ENCODE measurements around the gene OPN1SW.

Gene OPN1SW

DNA sequence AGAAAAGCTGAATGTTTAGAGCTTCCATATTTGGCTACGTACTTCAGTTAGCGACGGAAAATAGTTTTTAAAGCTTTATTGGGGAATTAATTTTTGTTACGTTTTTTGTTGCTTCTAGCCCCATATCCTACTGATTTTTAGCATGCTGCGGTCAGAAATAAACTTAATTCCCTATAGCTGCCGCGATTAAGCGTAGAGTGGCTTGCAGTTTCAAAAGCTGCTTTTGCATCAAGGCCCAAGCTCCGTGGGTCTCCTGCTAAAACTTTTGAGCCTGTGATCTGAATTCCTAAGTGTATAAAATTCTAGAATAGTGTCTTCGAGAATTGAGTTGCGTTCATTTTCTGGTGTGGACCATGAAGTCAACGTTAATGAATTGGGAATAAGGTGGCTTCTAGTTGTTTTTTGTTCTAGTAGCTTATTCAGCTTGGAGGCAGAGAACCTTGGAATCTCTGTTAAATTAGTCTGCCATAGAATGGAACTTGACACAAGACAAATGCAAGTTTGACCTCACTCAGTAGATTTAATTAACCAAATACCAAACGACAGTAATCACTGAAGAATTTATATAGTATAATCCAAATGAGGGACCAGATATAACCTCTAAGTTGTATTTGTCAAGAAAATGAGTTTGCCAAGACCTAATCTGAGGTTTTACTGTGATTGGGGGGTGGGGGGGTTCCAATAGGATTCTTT, 35.5 kb downstream of the OPN1SW start:
- peak overlapping the region; percentile 87 for H3K27ac Mint-ChIP-seq
- no peak for DNase-seq (ENCODE audit: low spot score in 2 of 2)

DNA sequence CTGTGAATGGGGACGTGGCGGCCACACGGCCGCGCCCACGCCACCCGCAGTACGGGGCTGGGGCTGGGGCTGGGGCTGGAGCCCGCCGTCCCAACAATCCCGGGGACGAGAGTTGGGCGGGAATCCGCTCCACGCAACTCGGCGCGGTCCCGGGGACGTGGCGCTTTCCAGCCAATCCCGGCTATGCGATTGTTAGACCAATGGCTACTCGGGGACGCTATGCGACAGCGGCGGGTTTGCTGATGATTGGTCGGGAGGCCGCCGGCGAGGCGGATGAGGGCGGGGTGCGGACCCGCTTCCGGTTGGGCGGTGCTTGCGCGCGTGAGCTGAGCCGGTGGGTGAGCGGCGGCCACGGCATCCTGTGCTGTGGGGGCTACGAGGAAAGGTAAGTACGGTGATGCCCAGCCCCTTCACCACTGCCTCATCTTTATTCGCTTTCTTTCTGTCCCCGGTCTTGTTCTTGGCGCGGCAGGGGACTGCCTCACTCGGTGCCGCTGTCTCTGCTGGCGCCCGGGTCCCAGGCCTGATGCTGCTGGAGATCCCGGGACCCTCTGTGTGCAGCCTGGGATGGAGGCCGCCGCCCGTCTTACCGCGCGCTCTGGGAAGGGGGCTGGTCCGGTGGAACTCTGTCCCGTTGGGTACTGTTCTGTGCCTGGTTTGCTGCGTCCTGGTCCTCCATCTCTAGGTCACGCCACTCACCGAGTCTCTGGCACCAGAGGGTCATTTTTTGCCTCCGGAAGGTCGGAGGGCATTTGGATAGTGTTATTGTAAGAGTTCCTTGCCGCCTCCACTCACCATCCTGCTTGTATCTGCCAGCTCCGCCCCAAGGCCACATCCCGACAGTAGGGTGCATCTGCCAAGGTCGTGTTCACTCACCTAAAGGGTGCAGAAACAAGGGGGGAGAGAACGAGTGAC, 36.3 kb downstream of the OPN1SW start, which contains the start of gene CALU:
Gene CALU, plus strand, starts transcription at position 312 of the 915 bp plus-strand sequence. CDS start 9,225 bp downstream, outside the sequence.
- H3K36me3 Mint-ChIP-seq = peaks cover 2% of the 10 kb centered on the region
- peak within 1 kb of the TSS; percentile 98 for H3K4me3 Mint-ChIP-seq
- DNase-seq (ENCODE audit: low spot score in 2 of 2) (peak; percentile 84 to 85), ATAC-seq (ENCODE audit: low read depth) (peak; percentile 90)
- peaks cover 2% of the 10 kb centered on the region for H3K9me3 Mint-ChIP-seq
- H3K4me1 Mint-ChIP-seq = peaks cover 27% of the 10 kb centered on the region
- peak within 1 kb of the TSS; percentile 87 for H3K27ac Mint-ChIP-seq
- no peaks in the 10 kb centered on the region for H3K27me3 Mint-ChIP-seq

More for the DNA sequence above, 35.5 kb downstream of the OPN1SW start:
- H3K9me3 Mint-ChIP-seq = peaks cover under 1% of the 10 kb centered on the region
- peaks cover 31% of the 10 kb centered on the region for H3K4me1 Mint-ChIP-seq
- peak overlapping the region; percentile 98 for H3K4me3 Mint-ChIP-seq
- no peak for ATAC-seq (ENCODE audit: low read depth)
- peaks cover 2% of the 10 kb centered on the region for H3K36me3 Mint-ChIP-seq
- H3K27me3 Mint-ChIP-seq = no peaks in the 10 kb centered on the region

DNA sequence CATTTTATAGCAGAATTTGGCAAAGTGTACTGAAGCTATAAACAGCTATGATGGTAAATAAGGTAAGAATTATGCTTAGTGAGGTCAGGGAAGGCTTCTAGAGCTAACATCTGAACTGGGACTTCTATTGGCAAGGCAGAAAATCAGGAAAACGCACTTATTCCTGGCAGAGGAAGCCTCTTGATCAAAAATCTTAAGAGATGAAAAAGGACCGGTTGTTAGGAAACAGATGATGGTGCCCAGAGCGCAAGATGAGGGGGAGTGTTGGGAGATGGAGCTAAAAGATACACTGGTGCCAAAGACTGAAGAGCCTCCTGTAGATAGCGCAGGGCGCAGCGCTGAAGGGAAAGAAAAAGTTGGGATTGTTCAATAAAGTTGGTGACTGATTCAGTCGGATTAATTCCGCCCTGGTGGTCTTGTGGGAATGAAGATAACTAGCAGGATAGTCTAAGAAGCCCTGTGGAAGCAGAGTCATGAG, 37.0 kb downstream of the OPN1SW start:
- ATAC-seq (ENCODE audit: low read depth) (no peak), DNase-seq (ENCODE audit: low spot score in 2 of 2) (peak in 1 of 2 donors; percentile 15)
- Mint-ChIP-seq H3K27ac (peak overlapping the region; percentile 87), H3K4me3 (peak overlapping the region; percentile 98), H3K9me3 (peaks cover 2% of the 10 kb centered on the region), H3K27me3 (no peaks in the 10 kb centered on the region), H3K36me3 (peaks cover 2% of the 10 kb centered on the region), H3K4me1 (peaks cover 27% of the 10 kb centered on the region)

DNA sequence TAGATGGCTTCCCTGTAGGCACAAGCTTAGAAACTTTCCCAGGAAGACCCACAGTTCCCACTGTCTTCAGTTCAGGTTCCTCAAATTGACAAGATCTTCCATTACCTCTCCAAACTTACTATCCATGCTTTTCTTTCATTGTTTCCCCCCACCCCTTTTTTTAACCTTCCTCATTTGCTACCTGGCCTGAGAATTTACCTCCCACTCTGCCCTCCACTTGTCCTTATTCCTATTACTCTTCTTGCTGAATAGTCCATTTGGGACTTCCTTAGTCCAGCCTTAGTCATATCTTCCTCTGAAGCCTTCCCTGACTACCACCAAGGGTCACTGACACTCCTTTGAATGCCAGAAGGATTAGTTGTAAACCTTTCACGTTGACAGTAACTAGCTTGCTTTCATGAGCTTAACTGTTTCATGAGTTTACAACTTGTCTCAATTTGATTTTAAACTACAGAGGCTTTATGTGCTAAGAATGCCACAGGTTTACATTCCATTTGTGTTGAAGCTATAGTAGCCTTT, 37.7 kb downstream of the OPN1SW start:
- Mint-ChIP-seq H3K27me3 (no peaks in the 10 kb centered on the region), H3K36me3 (peaks cover 2% of the 10 kb centered on the region), H3K27ac (no peak overlapping the region), H3K4me1 (peaks cover 27% of the 10 kb centered on the region), H3K9me3 (peaks cover 2% of the 10 kb centered on the region), H3K4me3 (peak overlapping the region; percentile 98)
- no peak for ATAC-seq (ENCODE audit: low read depth)
- DNase-seq (ENCODE audit: low spot score in 2 of 2) = no peak

DNA sequence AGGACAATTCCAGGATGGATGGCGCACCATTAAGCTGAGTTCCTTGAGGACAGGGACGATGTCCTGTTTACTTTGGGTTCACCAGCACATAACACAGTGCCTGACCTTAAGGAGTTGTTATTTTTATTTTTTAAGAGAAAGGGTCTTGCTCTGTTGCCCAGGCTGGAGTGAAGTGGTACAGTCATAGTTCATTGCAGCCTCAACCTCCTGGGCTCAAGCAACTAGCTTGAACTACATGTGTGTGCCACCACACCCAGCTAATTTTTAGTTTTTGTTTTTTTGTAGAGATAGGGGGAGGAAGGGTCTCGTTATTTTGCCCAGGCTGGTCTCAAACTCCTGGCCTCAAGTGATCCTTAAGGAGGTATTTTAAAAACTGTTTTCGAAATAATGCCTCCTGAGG, 38.2 kb downstream of the OPN1SW start:
- H3K36me3 Mint-ChIP-seq = peaks cover 1% of the 10 kb centered on the region
- H3K9me3 Mint-ChIP-seq = peaks cover 2% of the 10 kb centered on the region
- DNase-seq (ENCODE audit: low spot score in 2 of 2) (no peak), ATAC-seq (ENCODE audit: low read depth) (no peak)
- H3K4me3 Mint-ChIP-seq = no peak overlapping the region
- peaks cover 26% of the 10 kb centered on the region for H3K4me1 Mint-ChIP-seq
- H3K27ac Mint-ChIP-seq = no peak overlapping the region
- no peaks in the 10 kb centered on the region for H3K27me3 Mint-ChIP-seq

DNA sequence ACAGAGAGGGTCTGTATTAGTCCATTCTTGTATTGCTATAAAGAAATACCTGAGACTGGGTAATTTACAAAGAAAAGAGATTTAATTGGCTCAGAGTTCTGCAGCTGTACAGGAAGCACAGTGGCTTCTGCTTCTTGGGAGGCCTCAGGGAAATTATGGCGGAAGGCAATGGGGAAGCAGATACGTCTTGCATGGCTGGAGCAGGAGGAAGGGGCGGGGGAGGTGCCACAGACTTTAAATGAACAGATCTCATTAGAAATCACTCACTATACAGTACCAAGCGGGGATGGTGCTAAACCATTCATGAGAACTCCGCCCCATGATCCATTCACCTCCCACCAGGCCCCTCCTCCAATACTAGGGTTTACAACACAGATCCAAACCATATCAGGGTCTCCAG, 40.2 kb downstream of the OPN1SW start:
- peaks cover 2% of the 10 kb centered on the region for H3K9me3 Mint-ChIP-seq
- peak overlapping the region; percentile 65 for H3K27ac Mint-ChIP-seq
- H3K4me1 Mint-ChIP-seq = peaks cover 15% of the 10 kb centered on the region
- DNase-seq (ENCODE audit: low spot score in 2 of 2) (peak; percentile 26 to 60), ATAC-seq (ENCODE audit: low read depth) (peak; percentile 66)
- H3K27me3 Mint-ChIP-seq = no peaks in the 10 kb centered on the region
- no peaks in the 10 kb centered on the region for H3K36me3 Mint-ChIP-seq
- peak overlapping the region; percentile 43 for H3K4me3 Mint-ChIP-seq

DNA sequence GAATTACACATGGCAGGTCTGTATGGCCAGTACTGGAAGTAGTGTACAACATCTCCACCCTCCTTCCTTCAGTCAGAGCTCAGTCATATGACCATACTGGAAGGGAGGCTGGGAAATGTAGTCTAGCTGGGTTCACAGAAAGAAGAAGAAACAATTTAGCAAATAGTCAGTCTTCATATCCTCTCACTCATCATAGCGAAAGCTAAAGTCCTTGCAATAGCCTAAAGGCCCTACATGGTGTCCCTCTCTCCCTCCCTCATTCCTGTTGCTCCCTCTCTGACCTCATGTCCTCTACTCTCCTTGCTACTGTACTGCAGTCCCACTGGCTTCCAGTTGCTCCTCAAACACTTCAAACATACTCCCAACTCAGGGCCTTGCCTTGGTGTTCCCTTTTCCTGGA, 40.7 kb downstream of the OPN1SW start:
- DNase-seq (ENCODE audit: low spot score in 2 of 2) (no peak), ATAC-seq (ENCODE audit: low read depth) (peak; percentile 7)
- peaks cover 2% of the 10 kb centered on the region for H3K9me3 Mint-ChIP-seq
- peak overlapping the region; percentile 65 for H3K27ac Mint-ChIP-seq
- peak overlapping the region; percentile 43 for H3K4me3 Mint-ChIP-seq
- peaks cover 15% of the 10 kb centered on the region for H3K4me1 Mint-ChIP-seq
- H3K27me3 Mint-ChIP-seq = no peaks in the 10 kb centered on the region
- H3K36me3 Mint-ChIP-seq = no peaks in the 10 kb centered on the region

DNA sequence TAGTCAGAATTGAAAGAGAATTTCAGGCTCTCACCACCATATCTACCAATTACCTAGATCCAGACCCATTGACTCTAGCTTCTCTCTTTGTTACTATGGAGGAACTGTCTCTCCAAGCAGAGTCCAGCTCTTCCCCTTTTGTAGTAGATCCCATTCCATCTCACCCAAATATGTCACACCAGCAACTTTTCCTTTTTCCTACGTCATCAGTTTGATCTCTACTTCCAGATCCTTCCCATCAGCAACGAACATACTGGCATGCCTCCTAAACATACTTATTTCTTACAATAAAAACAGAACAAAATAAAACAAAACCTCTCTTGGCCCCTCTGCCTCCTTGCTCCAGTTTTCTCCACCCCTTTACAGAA, 42.3 kb downstream of the OPN1SW start:
- Mint-ChIP-seq H3K27me3 (no peaks in the 10 kb centered on the region), H3K36me3 (no peaks in the 10 kb centered on the region), H3K9me3 (peaks cover 2% of the 10 kb centered on the region), H3K27ac (no peak overlapping the region), H3K4me1 (peaks cover 6% of the 10 kb centered on the region), H3K4me3 (no peak overlapping the region)
- no peak for DNase-seq (ENCODE audit: low spot score in 2 of 2)
- no peak for ATAC-seq (ENCODE audit: low read depth)

DNA sequence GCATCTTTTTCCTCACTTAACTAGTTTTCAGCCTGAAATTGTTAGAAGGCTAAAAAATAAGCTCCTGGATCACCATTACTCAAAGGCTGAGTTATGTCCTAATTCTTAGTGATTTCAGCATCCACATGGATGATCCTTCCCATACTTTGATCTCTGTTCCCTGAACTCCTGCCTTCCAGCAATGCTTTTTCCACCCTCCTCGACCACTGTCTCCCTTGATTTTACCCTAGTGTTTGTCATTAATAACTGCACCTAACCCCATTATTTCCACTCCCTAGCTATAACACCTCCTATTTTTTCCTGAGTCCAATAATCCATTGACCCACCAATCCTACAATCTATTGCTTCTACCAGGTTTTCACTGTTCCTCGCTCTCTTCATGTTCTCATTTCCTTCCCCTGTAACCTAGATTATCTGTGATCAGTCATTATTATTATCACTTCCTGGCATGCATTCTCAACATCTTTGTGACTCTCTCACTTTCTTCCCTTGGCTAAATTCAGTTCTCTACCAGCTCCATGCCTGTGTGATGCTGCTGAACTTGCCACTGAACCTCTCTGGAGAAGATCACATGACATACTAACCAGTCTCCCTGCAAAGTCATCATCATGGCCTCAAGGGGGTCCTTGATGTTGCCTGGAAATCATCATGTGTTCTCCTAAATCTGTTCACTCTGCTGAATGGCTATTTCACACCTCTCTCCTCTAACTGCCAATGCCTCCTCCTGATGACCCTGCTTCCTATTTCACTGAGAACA, 42.9 kb downstream of the OPN1SW start:
- no peak overlapping the region for H3K27ac Mint-ChIP-seq
- no peaks in the 10 kb centered on the region for H3K36me3 Mint-ChIP-seq
- H3K27me3 Mint-ChIP-seq = peaks cover under 1% of the 10 kb centered on the region
- peaks cover 2% of the 10 kb centered on the region for H3K9me3 Mint-ChIP-seq
- no peak overlapping the region for H3K4me3 Mint-ChIP-seq
- H3K4me1 Mint-ChIP-seq = peaks cover 2% of the 10 kb centered on the region
- DNase-seq (ENCODE audit: low spot score in 2 of 2) = no peak
- ATAC-seq (ENCODE audit: low read depth) = no peak

DNA sequence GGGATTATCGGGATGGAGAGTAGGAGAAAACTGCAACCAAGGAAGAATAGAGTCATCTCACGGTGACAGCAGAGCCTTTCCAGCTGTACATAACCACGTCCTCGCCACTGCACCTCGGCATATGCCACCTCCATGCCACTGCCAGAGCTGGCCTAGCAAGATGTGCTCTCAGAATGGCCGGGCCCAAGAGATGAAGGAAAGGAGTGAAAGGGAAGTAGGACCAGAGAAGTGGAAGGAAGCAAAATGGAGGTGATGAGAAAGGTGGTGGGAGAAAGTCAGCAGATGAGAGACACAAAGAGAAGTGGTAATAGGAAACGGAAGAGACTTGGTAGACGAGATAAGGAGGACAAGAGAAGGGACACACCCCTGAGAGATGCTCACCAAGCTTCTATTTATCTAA, 44.4 kb downstream of the OPN1SW start:
- H3K9me3 Mint-ChIP-seq = peaks cover 2% of the 10 kb centered on the region
- H3K4me1 Mint-ChIP-seq = peaks cover 2% of the 10 kb centered on the region
- no peak overlapping the region for H3K4me3 Mint-ChIP-seq
- peaks cover 4% of the 10 kb centered on the region for H3K27me3 Mint-ChIP-seq
- DNase-seq (ENCODE audit: low spot score in 2 of 2) (no peak), ATAC-seq (ENCODE audit: low read depth) (no peak)
- H3K36me3 Mint-ChIP-seq = no peaks in the 10 kb centered on the region
- H3K27ac Mint-ChIP-seq = no peak overlapping the region

DNA sequence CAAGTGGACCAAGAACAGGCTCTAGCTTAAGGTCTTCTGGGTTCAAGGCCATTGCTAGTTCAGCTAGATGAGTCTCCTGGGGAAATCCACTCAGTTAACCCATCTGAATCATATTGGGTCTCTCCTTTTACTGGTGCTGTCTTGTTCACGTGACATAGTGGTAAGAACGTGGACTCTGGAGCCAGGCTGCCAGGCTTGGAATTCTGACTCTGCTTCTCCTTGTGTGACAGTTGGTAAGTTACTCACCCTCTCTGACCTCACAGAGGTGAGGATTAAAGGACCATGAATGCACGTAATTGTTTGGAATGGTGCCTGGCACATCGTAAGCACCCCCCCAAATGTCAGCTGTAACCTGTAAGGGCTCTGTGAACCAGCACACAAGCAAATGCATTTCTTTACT, 46.1 kb downstream of the OPN1SW start:
- DNase-seq (ENCODE audit: low spot score in 2 of 2) (no peak), ATAC-seq (ENCODE audit: low read depth) (no peak)
- H3K27ac Mint-ChIP-seq = no peak overlapping the region
- no peaks in the 10 kb centered on the region for H3K36me3 Mint-ChIP-seq
- H3K27me3 Mint-ChIP-seq = peaks cover 4% of the 10 kb centered on the region
- H3K4me1 Mint-ChIP-seq = peaks cover 10% of the 10 kb centered on the region
- H3K9me3 Mint-ChIP-seq = no peaks in the 10 kb centered on the region
- no peak overlapping the region for H3K4me3 Mint-ChIP-seq

DNA sequence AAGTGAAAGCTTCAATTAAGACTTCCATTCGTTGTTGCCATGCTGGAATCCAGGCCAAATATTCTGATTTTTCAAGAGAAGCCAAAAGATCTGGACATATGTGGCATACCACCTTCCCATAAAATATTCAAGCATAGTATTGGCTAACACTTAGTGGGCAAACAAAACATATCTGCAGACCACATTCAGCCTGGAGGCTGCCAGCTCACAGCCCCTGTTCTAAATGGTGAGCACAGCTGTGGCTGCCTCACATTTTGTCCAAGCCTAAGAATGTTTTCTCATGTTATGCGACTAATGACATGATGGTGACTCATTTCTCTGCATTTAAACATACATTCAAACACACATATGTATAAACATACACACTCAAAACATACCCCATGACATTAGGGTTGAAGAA, 47.0 kb downstream of the OPN1SW start:
- peaks cover 4% of the 10 kb centered on the region for H3K27me3 Mint-ChIP-seq
- H3K4me1 Mint-ChIP-seq = peaks cover 10% of the 10 kb centered on the region
- H3K27ac Mint-ChIP-seq = no peak overlapping the region
- no peak for ATAC-seq (ENCODE audit: low read depth)
- no peak for DNase-seq (ENCODE audit: low spot score in 2 of 2)
- H3K4me3 Mint-ChIP-seq = no peak overlapping the region
- no peaks in the 10 kb centered on the region for H3K36me3 Mint-ChIP-seq
- H3K9me3 Mint-ChIP-seq = no peaks in the 10 kb centered on the region

DNA sequence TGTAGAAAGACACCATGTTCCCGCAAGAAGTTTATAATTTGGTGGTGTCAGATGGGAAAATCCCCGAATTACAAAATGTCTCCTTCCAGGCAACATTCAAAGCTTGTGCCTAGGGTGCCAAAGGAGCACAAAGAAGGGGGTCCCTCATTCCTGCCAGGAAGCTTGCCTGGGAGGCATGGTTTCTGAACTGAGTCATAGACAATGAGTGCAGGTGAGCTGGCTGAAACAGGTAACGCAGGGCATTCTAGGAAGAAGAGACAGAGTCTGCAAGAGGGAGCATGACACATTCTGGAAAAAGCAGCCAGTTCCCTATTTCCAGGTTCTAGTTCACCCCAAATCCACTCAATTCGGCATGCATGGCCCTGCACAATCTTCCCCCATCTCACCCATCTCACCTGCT, 48.4 kb downstream of the OPN1SW start:
- DNase-seq (ENCODE audit: low spot score in 2 of 2) (no peak), ATAC-seq (ENCODE audit: low read depth) (no peak)
- Mint-ChIP-seq H3K9me3 (no peaks in the 10 kb centered on the region), H3K36me3 (no peaks in the 10 kb centered on the region), H3K4me1 (peaks cover 10% of the 10 kb centered on the region), H3K27ac (no peak overlapping the region), H3K4me3 (no peak overlapping the region), H3K27me3 (peaks cover 4% of the 10 kb centered on the region)
